Natural killer cell (primary cell): ENCODE results near the gene OSBP2. TPM values are rescaled to one million over a fixed set of nuclear protein-coding genes. Genes with fewer than 3 reads are reported as not detected.

Source experiments
- ATAC-seq, 3 donors: fragments of 150-1000 bp in 2 of 3; fragments of 200-7000 bp in 1 of 3; cut with Tn5 transposase; 1 replicate in 1 of 3; 2 replicates in 2 of 3; pipeline ENCODE4 v1.10.0; 2021; ENCODE audit warnings: mild to moderate bottlenecking in 2 of 3, moderate library complexity in 2 of 3
- DNase-seq, 2 donors: peaks; one replicate each; pipeline versions ENCODE4 v3.0.0 to v3.0.0-alpha.2; 2013 to 2021; ENCODE audit warnings: mixed read lengths in 1 of 2
- H3K27ac ChIP-seq: one replicate; pipeline ENCODE4 v1.5.1; 2013; ENCODE audit warnings: mild to moderate bottlenecking, low read length
- H3K27me3 ChIP-seq: one replicate; pipeline ENCODE4 v1.6.1; 2013; ENCODE audit warnings: low read length; ENCODE audit not compliant: control insufficient read depth, insufficient read depth
- H3K36me3 ChIP-seq: one replicate; pipeline ENCODE4 v1.6.1; 2013; ENCODE audit warnings: low read length; ENCODE audit not compliant: control insufficient read depth, insufficient read depth
- H3K4me1 ChIP-seq: one replicate; pipeline ENCODE4 v1.6.1; 2013; ENCODE audit warnings: low read length; ENCODE audit not compliant: control insufficient read depth, insufficient read depth
- H3K4me3 ChIP-seq: one replicate; pipeline ENCODE4 v1.5.1; 2013; ENCODE audit warnings: low read length
- H3K9me3 ChIP-seq: one replicate; pipeline ENCODE4 v1.6.1; 2013; ENCODE audit warnings: low read length; ENCODE audit not compliant: control insufficient read depth, insufficient read depth
- H3K27ac Mint-ChIP-seq, 2 donors: one replicate each; pipeline ENCODE4 v1.8.0; 2022; ENCODE audit warnings: mild to moderate bottlenecking in 2 of 2, mixed read lengths in 2 of 2, moderate library complexity in 1 of 2
- H3K27me3 Mint-ChIP-seq, 2 donors: one replicate each; pipeline ENCODE4 v1.8.0; 2022; ENCODE audit warnings: low read depth in 2 of 2, mixed read lengths in 2 of 2
- H3K36me3 Mint-ChIP-seq: one replicate; pipeline ENCODE4 v1.8.0; 2022; ENCODE audit warnings: mixed read lengths
- H3K4me1 Mint-ChIP-seq, 2 donors: one replicate each; pipeline ENCODE4 v1.8.0; 2022; ENCODE audit warnings: mixed read lengths in 2 of 2
- H3K4me3 Mint-ChIP-seq: one replicate; pipeline ENCODE4 v1.8.0; 2022; ENCODE audit warnings: mild to moderate bottlenecking, moderate library complexity, mixed read lengths
- H3K9me3 Mint-ChIP-seq, 2 donors: one replicate each; pipeline ENCODE4 v1.8.0; 2022; ENCODE audit warnings: mixed read lengths in 2 of 2
- WGBS: methylation state at CpG from one replicate; pipeline ENCODE4 v1.1.7; 2013; ENCODE audit warnings: missing lambda C conversion rate; ENCODE audit not compliant: insufficient coverage; 5-methylcytosine and 5-hydroxymethylcytosine counted together
- intact Hi-C: fragments of 100-400 bp; cut with micrococcal nuclease; formaldehyde crosslinking; loops from one replicate; pipeline ENCODE4 v1.14.2; 2022
- total RNA-seq, 4 donors: library from RNA; stranded (reverse); fragments of 120-200 nt in 1 of 4; gene quantifications; one replicate each; pipeline versions ENCODE4 v1.2.3 to v1.2.4, GENCODE V29; 2013 to 2022
- TF ChIP-seq, protein P1 (sequence below): fragments of 200-600 bp; IDR thresholded peaks from one replicate; pipeline ENCODE4 v1.8.0; 2022; ENCODE audit warnings: antibody characterized with exemption

OSBP2 gene
- total RNA-seq, 3 donors from 2014 or later (not counting 1 experiment from before 2014, with no cell fraction given): 0.65 to 1.2 (median 0.79) TPM

DNA sequence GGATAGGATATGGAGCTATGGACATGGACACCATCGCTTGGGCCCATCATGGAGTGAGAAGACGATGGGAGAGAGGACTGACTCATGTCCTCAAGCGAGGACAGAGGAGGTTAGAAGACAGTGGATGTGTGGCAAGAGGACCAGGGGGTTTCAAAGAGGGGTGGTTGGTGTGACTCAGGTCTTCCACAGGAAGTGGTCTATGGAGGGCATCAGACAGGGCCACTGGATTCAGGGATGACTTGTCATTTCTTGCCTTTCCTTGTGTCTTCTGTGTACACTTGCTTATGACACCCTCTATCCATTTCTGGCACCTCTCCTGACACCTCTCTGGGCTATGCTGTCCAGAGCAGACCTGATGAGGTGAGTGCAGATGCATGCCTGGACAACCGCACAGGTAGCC is 115.4 kb downstream of the OSBP2 start:
- no peak for ATAC-seq
- peaks cover 10 to 13% of the 10 kb centered on the region in 2 donors for H3K27me3 Mint-ChIP-seq
- H3K4me3 ChIP-seq: no peak overlapping the region
- intact Hi-C loops: no loop called here
- no peaks in the 10 kb centered on the region for H3K27me3 ChIP-seq
- TF ChIP-seq, protein P1, sequence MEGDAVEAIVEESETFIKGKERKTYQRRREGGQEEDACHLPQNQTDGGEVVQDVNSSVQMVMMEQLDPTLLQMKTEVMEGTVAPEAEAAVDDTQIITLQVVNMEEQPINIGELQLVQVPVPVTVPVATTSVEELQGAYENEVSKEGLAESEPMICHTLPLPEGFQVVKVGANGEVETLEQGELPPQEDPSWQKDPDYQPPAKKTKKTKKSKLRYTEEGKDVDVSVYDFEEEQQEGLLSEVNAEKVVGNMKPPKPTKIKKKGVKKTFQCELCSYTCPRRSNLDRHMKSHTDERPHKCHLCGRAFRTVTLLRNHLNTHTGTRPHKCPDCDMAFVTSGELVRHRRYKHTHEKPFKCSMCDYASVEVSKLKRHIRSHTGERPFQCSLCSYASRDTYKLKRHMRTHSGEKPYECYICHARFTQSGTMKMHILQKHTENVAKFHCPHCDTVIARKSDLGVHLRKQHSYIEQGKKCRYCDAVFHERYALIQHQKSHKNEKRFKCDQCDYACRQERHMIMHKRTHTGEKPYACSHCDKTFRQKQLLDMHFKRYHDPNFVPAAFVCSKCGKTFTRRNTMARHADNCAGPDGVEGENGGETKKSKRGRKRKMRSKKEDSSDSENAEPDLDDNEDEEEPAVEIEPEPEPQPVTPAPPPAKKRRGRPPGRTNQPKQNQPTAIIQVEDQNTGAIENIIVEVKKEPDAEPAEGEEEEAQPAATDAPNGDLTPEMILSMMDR: no peak
- H3K4me1 Mint-ChIP-seq: no peaks in the 10 kb centered on the region
- H3K9me3 ChIP-seq: no peaks in the 10 kb centered on the region
- no peaks in the 10 kb centered on the region for H3K9me3 Mint-ChIP-seq
- H3K36me3 Mint-ChIP-seq: no peaks in the 10 kb centered on the region
- WGBS: 85% methylated on average over 4 of the region's 4 CpGs
- H3K27ac ChIP-seq: no peak overlapping the region
- no peak overlapping the region for H3K4me3 Mint-ChIP-seq
- DNase-seq: no peak
- H3K4me1 ChIP-seq: no peaks in the 10 kb centered on the region
- H3K27ac Mint-ChIP-seq: no peak overlapping the region
- no peaks in the 10 kb centered on the region for H3K36me3 ChIP-seq

DNA sequence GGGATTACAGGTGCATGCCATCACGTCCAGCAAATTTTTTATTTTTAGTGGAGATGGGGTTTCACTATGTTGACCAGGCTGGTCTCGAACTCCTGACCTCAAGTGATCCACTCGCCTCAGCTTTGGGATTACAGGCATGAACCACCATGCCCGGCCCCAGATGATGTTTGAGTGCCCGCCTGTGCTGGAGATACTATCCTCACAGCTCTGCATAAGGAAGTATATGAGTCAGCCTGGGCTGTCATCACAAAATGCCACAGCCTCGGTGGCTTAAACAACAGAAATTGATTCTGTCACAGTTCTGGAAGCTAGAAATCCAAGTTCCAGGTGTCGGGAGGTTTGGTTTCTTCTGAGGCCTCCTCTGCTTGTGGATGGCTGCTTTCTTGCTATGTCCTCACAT is 119.3 kb downstream of the OSBP2 start:
- Mint-ChIP-seq H3K4me1 (no peaks in the 10 kb centered on the region), H3K27me3 (peaks cover 0 to 15% of the 10 kb centered on the region in 2 donors), H3K4me3 (no peak overlapping the region), H3K36me3 (no peaks in the 10 kb centered on the region), H3K27ac (no peak overlapping the region), H3K9me3 (peaks cover 0 to 3% of the 10 kb centered on the region in 2 donors)
- intact Hi-C loops: no loop called here
- Histone ChIP-seq H3K4me1 (no peaks in the 10 kb centered on the region), H3K36me3 (no peaks in the 10 kb centered on the region), H3K27ac (no peak overlapping the region), H3K4me3 (no peak overlapping the region), H3K9me3 (no peaks in the 10 kb centered on the region), H3K27me3 (no peaks in the 10 kb centered on the region)
- ATAC-seq: no peak
- TF ChIP-seq, protein P1: no peak
- 88% methylated on average over 7 of the region's 7 CpGs for WGBS
- DNase-seq: no peak

DNA sequence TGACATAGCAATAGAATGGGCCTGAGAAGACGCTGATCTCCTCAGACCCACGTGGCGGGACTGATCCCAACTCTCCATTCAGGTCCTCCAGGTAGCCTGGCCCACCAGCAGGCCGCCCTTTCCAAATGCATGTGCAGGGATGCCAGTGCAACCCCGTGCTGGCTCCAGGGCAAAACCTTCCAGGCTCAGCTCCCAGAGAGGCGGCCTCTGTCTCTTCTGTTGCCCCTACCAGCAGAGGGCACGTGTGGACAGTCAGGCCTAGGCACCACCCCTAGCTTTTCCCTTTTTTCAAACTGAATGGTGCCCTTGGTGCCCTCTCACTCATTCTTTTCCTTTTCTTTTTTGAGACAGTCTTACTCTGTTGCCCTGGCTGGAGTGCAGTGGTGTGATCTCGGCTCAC is 121.7 kb downstream of the OSBP2 start:
- Histone ChIP-seq H3K9me3 (no peaks in the 10 kb centered on the region), H3K27ac (no peak overlapping the region), H3K27me3 (no peaks in the 10 kb centered on the region), H3K4me1 (no peaks in the 10 kb centered on the region), H3K36me3 (no peaks in the 10 kb centered on the region), H3K4me3 (no peak overlapping the region)
- no peak overlapping the region for H3K4me3 Mint-ChIP-seq
- H3K36me3 Mint-ChIP-seq: no peaks in the 10 kb centered on the region
- no peak overlapping the region for H3K27ac Mint-ChIP-seq
- WGBS: 74% methylated on average over 8 of the region's 8 CpGs
- peaks cover 0 to 3% of the 10 kb centered on the region in 2 donors for H3K9me3 Mint-ChIP-seq
- intact Hi-C loops: no loop called here
- H3K27me3 Mint-ChIP-seq: peaks cover 16 to 20% of the 10 kb centered on the region in 2 donors
- no peaks in the 10 kb centered on the region for H3K4me1 Mint-ChIP-seq
- TF ChIP-seq, protein P1: no peak
- DNase-seq: no peak
- no peak for ATAC-seq

DNA sequence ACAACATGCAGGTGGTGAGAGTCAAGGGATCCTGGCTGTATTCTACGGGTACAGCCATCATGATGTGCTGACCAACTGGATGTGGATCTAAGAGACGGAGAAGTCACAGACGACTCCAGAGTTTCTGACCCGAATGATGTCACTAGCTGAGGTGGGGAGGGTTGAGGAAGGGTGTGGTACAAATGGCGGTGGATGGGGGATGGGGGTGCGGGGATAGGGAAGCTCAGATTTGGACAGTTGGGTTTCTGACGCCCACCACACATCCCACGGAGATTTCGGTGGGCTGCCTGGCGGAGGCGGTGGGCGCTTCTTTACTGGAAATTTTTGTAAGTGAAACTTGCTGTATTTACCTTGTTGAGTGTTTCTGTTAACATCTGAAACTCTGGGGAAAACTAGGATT is 126.7 kb downstream of the OSBP2 start:
- Histone ChIP-seq H3K36me3 (no peaks in the 10 kb centered on the region), H3K27me3 (peaks cover 10% of the 10 kb centered on the region), H3K4me1 (peaks cover 3% of the 10 kb centered on the region), H3K27ac (no peak overlapping the region), H3K4me3 (no peak overlapping the region), H3K9me3 (no peaks in the 10 kb centered on the region)
- intact Hi-C loops: no loop called here
- ATAC-seq (no peak), DNase-seq (no peak)
- Mint-ChIP-seq H3K36me3 (no peaks in the 10 kb centered on the region), H3K27me3 (peaks cover 33 to 37% of the 10 kb centered on the region in 2 donors), H3K9me3 (no peaks in the 10 kb centered on the region), H3K27ac (no peak overlapping the region), H3K4me1 (no peaks in the 10 kb centered on the region), H3K4me3 (no peak overlapping the region)
- 93% methylated on average over 12 of the region's 12 CpGs for WGBS
- TF ChIP-seq, protein P1: no peak
